ENCODE data around the gene PTPRB. TPM values are rescaled to one million over a fixed set of nuclear protein-coding genes. Genes with fewer than 3 reads are reported as not detected.

PTPRB gene
- total RNA-seq, result 5.4 and 5.7 TPM in 2 replicates

DNA sequence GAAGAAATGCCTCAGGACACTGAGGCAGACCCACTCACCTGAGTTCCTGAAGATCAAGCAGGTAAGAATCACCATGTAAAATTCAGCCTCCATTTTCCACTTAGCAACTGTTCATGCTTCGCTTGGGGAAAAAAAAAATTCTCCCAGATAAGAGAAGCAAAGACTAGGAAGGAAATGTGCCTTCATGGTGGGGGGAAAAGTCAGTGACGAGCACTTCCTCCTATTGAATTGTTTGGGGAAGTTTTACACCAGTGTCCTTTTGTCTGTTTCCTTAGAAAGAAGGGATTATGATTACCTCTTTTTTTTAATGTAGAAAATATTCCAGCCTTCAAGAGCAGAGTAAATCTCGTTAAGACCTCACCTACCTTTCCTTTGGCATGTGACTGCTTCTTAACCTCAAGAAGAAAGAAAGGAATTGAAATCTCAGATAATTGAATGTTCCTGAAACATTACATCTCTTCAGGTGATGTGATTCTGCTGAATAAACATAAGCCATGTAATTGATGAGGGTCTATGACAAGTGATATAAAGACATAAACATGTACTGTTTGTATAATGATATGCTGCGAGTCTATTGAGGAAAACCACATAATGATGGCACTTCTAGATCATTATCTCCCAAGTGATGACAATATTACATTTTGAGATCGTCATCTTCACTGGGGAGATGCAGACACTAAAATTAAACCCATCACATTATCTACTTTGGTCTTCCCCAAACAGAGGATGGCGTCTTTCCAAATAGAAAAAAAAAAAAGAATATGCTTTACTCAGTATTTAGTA lies at the start of gene PTPRB:
PTPRB (minus strand) TSS at position 127 of the 783 bp plus-strand sequence; CDS start at position 93, 34 bp downstream.
- no peak for DNase-seq (ENCODE audit: low read depth)

DNA sequence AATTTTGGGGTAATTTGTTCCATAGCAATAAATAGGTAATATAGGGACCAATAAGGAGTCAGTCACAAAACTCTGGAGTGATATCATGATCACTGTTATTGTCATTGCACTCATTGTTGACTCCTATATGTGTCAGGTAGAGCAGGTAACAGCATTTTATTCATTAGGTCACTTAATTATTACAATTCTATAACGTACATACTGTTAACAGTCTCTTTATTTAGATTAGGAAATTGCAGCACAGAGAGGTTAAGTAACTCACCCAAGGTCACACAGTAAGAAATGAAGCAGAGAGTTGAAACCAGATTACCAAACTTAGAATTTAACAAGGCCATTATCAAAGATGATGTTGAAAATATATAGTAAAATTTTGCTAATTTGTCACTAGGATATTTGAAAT lies 49.7 kb upstream of the PTPRB start:
- no peak for DNase-seq (ENCODE audit: low read depth)

GRCh38 chr12:70686299-70686698 lies 49.1 kb upstream of the PTPRB start:
- no peak for DNase-seq (ENCODE audit: low read depth)

DNA sequence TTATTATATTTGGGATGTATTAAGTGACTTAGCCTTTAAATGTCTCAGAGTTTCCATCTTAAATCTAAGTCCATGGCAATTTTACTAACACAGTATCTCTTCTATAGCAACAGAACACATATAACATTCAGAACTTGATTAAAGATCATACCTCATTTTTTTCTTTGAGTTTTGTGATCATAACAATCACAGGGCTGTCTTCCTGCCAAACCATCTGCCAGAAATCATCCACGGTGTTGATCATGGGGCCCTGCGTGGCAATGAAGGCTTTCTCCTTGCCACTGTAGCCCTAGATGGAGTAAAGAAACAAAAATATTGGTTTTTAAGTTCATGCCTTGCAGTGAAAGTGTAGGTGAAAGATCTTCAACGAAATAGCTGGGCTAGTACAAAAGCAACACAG lies 46.7 kb upstream of the PTPRB start:
- no peak for DNase-seq (ENCODE audit: low read depth)

- no peak for DNase-seq (ENCODE audit: low read depth)
These were observed 34.5 kb upstream of the PTPRB start for GRCh38 chr12:70671698-70672097.

DNA sequence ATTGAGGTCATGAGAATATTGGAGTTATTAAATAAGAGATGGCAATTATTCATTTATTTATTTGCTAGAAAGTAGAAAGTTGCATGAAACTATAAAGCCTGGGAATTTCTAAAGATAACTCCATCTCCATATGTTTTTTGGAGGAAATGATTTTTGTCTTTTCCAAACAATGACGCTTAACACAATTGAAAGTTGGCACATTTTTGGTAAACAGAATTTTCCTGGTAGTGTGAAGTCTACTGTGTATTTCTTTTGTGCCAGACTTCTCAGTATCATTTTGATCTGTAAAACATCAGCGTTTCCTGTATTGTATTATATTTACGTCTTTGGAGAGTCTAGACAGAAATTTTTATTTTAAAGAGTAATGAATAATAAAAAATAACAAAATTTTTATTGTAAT lies 33.7 kb upstream of the PTPRB start:
- no peak for DNase-seq (ENCODE audit: low read depth)

GRCh38 chr12:70667253-70667652 lies 30.0 kb upstream of the PTPRB start:
- DNase-seq (ENCODE audit: low read depth), result no peak

GRCh38 chr12:70666364-70666763 lies 29.1 kb upstream of the PTPRB start:
- DNase-seq (ENCODE audit: low read depth), result no peak

- peak; percentile 7 for DNase-seq (ENCODE audit: low read depth)
These were observed 27.2 kb upstream of the PTPRB start for GRCh38 chr12:70664465-70664881.

DNA sequence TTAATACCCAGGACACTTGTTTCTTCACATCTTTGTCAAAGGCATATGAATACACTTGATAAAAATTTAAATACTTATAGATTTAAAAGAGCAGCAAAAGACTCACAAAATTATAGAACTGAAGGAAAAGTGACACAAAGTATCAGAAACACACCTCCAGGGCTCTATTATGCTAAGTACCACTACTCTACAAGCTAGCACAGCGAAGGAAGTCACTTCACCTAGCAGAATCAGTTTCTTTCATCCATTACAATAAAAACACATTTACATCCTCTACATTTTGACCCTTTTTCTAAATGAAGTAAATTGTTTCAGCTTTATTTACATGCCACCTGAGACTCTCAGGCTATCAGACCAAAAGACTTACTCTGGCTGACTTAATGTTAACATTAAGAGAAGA lies 26.6 kb upstream of the PTPRB start:
- no peak for DNase-seq (ENCODE audit: low read depth)

DNA sequence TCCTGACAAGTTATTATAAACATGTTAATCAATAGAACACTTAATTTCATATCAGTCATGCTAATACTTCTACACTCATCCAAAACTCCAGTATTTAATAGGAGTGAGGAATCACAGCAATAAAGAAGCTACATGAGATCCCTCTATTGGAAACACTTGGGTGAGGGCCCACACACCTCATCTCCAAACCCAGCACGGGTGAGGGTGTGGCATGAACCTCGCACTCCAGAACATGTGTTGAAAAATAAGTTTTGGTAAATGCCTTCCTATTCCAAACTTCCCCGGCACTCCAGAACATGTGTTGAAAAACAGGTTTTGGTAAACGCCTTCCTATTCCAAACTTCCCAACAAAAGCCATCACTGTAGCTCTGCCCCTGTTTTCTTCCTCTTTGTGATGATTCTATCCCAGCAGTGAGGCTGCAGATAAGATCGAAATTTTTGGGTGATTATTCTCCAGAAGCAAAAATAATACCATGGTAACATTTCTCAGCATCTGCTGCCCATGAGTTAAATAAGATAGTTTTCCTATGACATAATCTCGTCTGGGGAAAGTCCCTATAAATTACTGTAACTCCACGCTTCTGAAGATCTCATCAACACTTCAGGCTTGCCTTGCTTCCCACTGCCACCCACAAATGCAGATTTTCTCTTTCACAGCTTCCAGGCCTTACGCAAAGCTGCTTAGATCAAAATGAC lies 24.4 kb upstream of the PTPRB start:
- peak; percentile 26 for DNase-seq (ENCODE audit: low read depth)

GRCh38 chr12:70660620-70661219 lies 23.5 kb upstream of the PTPRB start:
- DNase-seq (ENCODE audit: low read depth), result peak; percentile 81

- no peak for DNase-seq (ENCODE audit: low read depth)
These were observed 22.9 kb upstream of the PTPRB start for GRCh38 chr12:70660002-70660604.

DNA sequence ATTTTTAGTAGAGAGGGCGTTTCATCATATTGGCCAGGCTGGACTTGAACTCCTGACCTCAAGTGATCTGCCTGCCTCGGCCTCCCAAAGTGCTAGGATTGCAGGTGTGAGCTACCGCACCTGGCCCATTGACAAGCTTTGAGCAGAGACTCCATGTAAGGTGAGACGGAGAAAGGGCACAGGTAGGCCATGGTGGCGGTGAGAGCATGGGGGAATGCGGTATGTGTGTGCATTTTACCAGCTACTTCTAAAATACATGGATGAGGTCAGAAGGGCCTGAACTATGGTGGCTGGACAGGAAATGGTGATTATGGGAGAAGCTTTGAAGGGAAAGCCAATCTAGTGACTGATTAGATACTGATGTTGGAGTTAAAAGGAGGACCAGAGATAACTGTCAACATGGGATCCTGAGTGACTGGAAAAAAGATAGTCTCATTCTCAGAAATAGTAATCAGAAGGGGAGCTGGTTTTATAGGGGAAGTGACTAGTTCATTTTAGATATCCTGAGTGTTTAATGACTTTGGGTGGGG lies 21.9 kb upstream of the PTPRB start:
- no peak for DNase-seq (ENCODE audit: low read depth)

GRCh38 chr12:70657616-70658286 lies 20.5 kb upstream of the PTPRB start:
- no peak for DNase-seq (ENCODE audit: low read depth)

DNA sequence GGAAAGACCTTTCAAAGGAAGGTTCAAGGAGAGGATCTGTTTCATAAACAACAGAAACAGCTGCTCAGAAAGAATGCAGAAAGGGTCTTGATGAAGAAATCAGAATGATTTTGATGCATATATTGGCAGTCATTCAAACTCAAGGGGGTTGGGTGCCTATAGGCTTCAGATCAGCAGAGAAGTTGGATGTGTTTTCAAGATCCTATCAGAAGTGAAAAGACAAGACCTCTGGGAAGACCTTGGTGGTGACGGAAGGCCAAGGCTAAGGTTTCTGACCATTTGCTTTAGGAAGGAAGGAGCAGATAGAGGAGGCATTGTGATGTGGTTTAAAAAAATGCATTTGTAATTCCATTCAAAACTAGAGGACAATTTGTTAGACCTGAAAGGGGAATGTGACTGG lies 15.2 kb upstream of the PTPRB start:
- DNase-seq (ENCODE audit: low read depth), result no peak

DNA sequence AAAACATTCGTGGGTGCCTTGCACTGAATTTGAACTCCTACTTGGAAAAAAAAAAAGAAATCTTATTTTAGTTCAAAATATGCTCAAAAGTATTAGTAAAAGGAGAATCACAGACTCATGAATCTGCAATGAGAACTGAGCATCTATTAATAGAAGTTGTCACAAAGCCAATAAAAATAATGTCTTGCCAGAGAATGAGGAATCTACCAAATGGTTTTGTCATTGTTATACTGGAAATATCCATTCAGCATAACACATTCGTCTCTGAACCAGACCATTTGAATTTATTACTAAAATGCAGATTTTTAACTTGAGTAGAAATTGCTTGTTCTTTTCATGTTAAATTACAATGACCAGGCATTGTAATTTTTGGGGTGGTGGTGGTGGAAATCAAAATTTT lies 11.6 kb upstream of the PTPRB start:
- DNase-seq (ENCODE audit: low read depth), result peak; percentile 24

- DNase-seq (ENCODE audit: low read depth), result peak; percentile 62
These were observed 11.0 kb upstream of the PTPRB start for GRCh38 chr12:70648191-70648590.

DNA sequence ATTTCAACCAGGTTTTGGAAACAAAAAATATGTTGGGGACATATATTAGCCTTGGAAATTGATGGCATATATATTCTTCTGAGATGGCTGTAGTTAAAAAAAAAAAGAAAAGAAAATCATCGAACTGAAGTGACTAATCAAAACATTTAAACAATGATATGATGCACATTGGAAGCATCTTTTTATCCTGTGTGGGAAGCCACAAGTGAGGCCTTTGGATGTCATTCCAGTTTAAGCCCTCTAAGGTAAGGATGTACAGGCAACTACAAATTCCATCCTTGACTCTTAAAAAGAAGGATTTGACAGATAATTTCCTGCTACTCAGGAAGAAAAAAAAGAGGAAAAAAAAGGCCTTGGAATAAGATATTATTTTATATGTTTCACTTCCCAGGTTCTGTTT lies 9.6 kb upstream of the PTPRB start:
- DNase-seq (ENCODE audit: low read depth), result peak; percentile 49

GRCh38 chr12:70645494-70646317 lies 8.5 kb upstream of the PTPRB start:
- peak; percentile 93 for DNase-seq (ENCODE audit: low read depth)

DNA sequence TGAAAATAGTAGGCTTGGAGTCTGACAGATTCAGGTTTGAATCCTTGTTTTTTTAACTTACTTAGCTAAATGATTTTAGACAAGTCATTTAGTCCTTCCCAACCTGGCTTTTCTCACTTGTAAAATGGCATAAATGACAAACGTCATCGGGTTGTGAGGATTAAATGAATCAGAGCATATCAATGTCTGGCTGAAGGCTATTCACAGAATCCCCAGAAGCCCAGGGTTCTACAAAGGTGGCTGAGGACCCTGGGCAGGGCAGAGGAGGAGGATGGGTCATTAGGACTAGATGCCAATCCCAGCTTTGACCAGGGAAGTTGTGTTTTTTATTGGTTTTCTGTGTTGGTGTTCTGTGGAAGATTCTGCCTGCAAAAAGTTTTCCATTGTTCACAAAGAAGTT lies 7.6 kb upstream of the PTPRB start:
- DNase-seq (ENCODE audit: low read depth), result peak; percentile 8

Data from renal cortical epithelial cell (primary cell).